Spleen (tissue), 7 donors: ENCODE data around the gene ARSG.

Source experiments
- POLR2A ChIP-seq, 3 donors: fragments of 450-650 bp; IDR thresholded peaks; one replicate each; pipeline ENCODE4 v1.5.1; 2017; ENCODE audit warnings: antibody characterized with exemption in 3 of 3, mild to moderate bottlenecking in 1 of 3
- POLR2AphosphoS5 ChIP-seq, 3 donors: sonication (generic); formaldehyde crosslinking; IDR thresholded peaks; one replicate each; pipeline ENCODE4 v1.5.1; 2017; ENCODE audit warnings: antibody characterized with exemption in 3 of 3
- TF ChIP-seq, protein P1 (sequence below), 11 experiments: fragments of 200-600 bp in 7 of 11; fragments of 450-650 bp in 4 of 11; sonication (generic) in 4 of 11; IDR thresholded peaks in 8 of 11; conservative IDR thresholded peaks in 3 of 11; 1 replicate in 7 of 11; 2 replicates in 4 of 11; pipeline versions ENCODE4 v1.4.0 to v1.8.0; 2016 to 2021; ENCODE audit warnings: antibody characterized with exemption in 11 of 11, inconsistent platforms in 4 of 11, mild to moderate bottlenecking in 1 of 11
- donor health status: DM: no; HTN: no; CAD: no; lungs with moderate emphysema.
- donor health status: DM: no; HTN: no; CAD: no.
- donor health status: DM: no; HTN: no; CAD: no.

DNA sequence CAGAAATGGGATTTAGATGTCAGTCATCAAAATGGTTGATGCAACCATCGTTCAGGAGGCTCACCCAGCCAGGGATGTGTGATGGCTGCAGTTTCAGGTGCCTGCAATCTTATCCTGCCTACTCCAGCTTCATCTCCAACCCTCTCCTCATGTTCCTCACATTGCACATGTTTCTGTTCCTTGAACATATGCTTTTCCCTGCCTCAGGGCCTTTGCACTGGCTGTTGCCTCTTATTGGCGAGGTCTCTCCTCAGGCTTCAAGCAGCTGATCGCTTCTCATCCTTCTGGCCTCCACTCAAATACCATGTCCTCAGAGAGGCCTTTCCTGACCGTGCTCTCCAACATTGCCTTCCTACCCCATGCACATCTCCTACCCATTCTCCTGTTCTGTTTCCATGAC, 24.6 kb downstream of the ARSG start:
- TF ChIP-seq, protein P1, sequence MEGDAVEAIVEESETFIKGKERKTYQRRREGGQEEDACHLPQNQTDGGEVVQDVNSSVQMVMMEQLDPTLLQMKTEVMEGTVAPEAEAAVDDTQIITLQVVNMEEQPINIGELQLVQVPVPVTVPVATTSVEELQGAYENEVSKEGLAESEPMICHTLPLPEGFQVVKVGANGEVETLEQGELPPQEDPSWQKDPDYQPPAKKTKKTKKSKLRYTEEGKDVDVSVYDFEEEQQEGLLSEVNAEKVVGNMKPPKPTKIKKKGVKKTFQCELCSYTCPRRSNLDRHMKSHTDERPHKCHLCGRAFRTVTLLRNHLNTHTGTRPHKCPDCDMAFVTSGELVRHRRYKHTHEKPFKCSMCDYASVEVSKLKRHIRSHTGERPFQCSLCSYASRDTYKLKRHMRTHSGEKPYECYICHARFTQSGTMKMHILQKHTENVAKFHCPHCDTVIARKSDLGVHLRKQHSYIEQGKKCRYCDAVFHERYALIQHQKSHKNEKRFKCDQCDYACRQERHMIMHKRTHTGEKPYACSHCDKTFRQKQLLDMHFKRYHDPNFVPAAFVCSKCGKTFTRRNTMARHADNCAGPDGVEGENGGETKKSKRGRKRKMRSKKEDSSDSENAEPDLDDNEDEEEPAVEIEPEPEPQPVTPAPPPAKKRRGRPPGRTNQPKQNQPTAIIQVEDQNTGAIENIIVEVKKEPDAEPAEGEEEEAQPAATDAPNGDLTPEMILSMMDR (IDR thresholded peaks at IDR 0.05 in 8 of 11, conservative IDR thresholded peaks at IDR 0.05 in 3 of 11) = no peak
- TF ChIP-seq POLR2A (IDR thresholded peaks at IDR 0.05) = no peak
- TF ChIP-seq POLR2AphosphoS5 (IDR thresholded peaks at IDR 0.05) = no peak
